Liver (tissue), 3 donors: ENCODE results near the gene CCNB2.

Experiments
- FOXA1 ChIP-seq: IDR thresholded peaks from 2 replicates; pipeline ENCODE4 v1.6.1; 2016; ENCODE audit warnings: antibody characterized with exemption
- RAD21 ChIP-seq, 2 donors: IDR thresholded peaks; 2 replicates each; pipeline ENCODE4 v1.6.1; 2016; ENCODE audit warnings: antibody characterized with exemption in 2 of 2, mild to moderate bottlenecking in 2 of 2
- SP1 ChIP-seq: IDR thresholded peaks from 2 replicates; pipeline ENCODE4 v1.6.1; 2018; ENCODE audit warnings: antibody characterized with exemption, mild to moderate bottlenecking
- TAF1 ChIP-seq: conservative IDR thresholded peaks from 2 replicates; pipeline ENCODE4 v1.6.1; 2016; ENCODE audit warnings: antibody characterized with exemption, mild to moderate bottlenecking
- TF ChIP-seq, protein P1 (sequence below): fragments of 150-350 bp; IDR thresholded peaks from 2 replicates; pipeline ENCODE4 v1.5.1; 2017; ENCODE audit warnings: improper control_type of control experiment, low read depth, low read length; ENCODE audit not compliant: missing input control
- donor health status: healthy.
- donor health status: healthy.

- no peak for TF ChIP-seq RAD21 (IDR thresholded peaks at IDR 0.05)
- TF ChIP-seq, protein P1, sequence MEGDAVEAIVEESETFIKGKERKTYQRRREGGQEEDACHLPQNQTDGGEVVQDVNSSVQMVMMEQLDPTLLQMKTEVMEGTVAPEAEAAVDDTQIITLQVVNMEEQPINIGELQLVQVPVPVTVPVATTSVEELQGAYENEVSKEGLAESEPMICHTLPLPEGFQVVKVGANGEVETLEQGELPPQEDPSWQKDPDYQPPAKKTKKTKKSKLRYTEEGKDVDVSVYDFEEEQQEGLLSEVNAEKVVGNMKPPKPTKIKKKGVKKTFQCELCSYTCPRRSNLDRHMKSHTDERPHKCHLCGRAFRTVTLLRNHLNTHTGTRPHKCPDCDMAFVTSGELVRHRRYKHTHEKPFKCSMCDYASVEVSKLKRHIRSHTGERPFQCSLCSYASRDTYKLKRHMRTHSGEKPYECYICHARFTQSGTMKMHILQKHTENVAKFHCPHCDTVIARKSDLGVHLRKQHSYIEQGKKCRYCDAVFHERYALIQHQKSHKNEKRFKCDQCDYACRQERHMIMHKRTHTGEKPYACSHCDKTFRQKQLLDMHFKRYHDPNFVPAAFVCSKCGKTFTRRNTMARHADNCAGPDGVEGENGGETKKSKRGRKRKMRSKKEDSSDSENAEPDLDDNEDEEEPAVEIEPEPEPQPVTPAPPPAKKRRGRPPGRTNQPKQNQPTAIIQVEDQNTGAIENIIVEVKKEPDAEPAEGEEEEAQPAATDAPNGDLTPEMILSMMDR, result no peak
- no peak for TF ChIP-seq FOXA1
- no peak for TF ChIP-seq TAF1
- no peak for TF ChIP-seq SP1
These were observed 16.0 kb downstream of the CCNB2 start for GRCh38 chr15:59120937-59121336.
